HepG2 (cell line): ENCODE measurements around the gene TAS2R30.

Experiments used
- CTCF ChIP-seq: sonication (generic); formaldehyde crosslinking; IDR thresholded peaks from 2 replicates; pipeline ENCODE4 v1.5.0; 2020; ENCODE audit warnings: mild to moderate bottlenecking, missing genetic modification reagents, moderate library complexity
- JUND ChIP-seq: sonication (generic); formaldehyde crosslinking; IDR thresholded peaks from 2 replicates; pipeline ENCODE4 v1.8.0; 2022; ENCODE audit warnings: mild to moderate bottlenecking, missing genetic modification reagents

DNA sequence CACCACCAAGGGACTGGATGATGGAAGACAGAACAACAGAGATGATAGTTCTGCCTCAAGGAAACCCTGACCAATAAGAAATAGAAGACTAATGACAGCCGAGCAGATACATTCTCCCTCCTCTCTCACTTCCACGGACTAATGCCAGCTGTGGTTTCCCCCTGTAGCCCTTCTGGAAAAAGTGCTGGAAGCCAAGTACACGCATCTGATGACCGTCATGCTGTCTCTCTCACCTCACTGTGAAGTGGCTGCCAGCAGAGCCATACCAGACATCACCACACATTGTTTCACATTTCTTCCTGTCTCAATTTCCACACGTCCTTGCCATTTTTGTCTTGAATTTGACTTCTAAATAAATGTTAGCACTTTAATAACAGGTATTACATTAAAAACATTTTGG lies 45.2 kb downstream of the TAS2R30 start:
- TF ChIP-seq JUND (CRISPR knock-in tag), result no peak
- no peak for TF ChIP-seq CTCF (CRISPR knock-in tag)
